OCI-M2 (cell line): Measurements from ENCODE around the gene FRS2.

Experiments
- DNase-seq: peaks from one replicate; lab custom pipeline; 2025; ENCODE audit not compliant: unreplicated experiment; lab: John Stamatoyannopoulos, UW

Gene FRS2

GRCh38 chr12:69464428-69464827 is 5.8 kb upstream of the FRS2 start:
- no peak for DNase-seq

- no peak for DNase-seq
These were observed 3.3 kb upstream of the FRS2 start for GRCh38 chr12:69466867-69467266.

GRCh38 chr12:69467366-69467765 is 2.8 kb upstream of the FRS2 start:
- no peak for DNase-seq

- no peak for DNase-seq
These were observed 1.8 kb upstream of the FRS2 start for GRCh38 chr12:69468237-69469026.

- no peak for DNase-seq
These were observed 367 bp upstream of the FRS2 start for GRCh38 chr12:69469854-69470188.

GRCh38 chr12:69471076-69471430 is 865 bp downstream of the FRS2 start:
- DNase-seq, result no peak

- DNase-seq, result no peak
These were observed 1.6 kb downstream of the FRS2 start for GRCh38 chr12:69471667-69472385.

- no peak for DNase-seq
These were observed 3.1 kb downstream of the FRS2 start for GRCh38 chr12:69473262-69473661.

GRCh38 chr12:69474456-69474855 is 4.3 kb downstream of the FRS2 start:
- DNase-seq, result no peak

- no peak for DNase-seq
These were observed 5.2 kb downstream of the FRS2 start for GRCh38 chr12:69475237-69475975.

GRCh38 chr12:69476276-69477017 is 6.3 kb downstream of the FRS2 start:
- no peak for DNase-seq

- DNase-seq, result no peak
These were observed 9.5 kb downstream of the FRS2 start for GRCh38 chr12:69479675-69480074.

GRCh38 chr12:69480698-69481097 is 10.5 kb downstream of the FRS2 start:
- DNase-seq, result no peak

GRCh38 chr12:69481133-69481532 is 10.9 kb downstream of the FRS2 start:
- no peak for DNase-seq

GRCh38 chr12:69483700-69484099 is 13.5 kb downstream of the FRS2 start:
- DNase-seq, result no peak

- DNase-seq, result no peak
These were observed 14.2 kb downstream of the FRS2 start for GRCh38 chr12:69484428-69484827.

GRCh38 chr12:69490920-69491643 is 20.9 kb downstream of the FRS2 start:
- DNase-seq, result no peak

GRCh38 chr12:69492739-69493138 is 22.6 kb downstream of the FRS2 start:
- no peak for DNase-seq

- DNase-seq, result no peak
These were observed 24.9 kb downstream of the FRS2 start for GRCh38 chr12:69495071-69495470.

- no peak for DNase-seq
These were observed 27.3 kb downstream of the FRS2 start for GRCh38 chr12:69497308-69498026.
